ENCODE results near the gene VEPH1. TPM values are rescaled to one million over a fixed set of nuclear protein-coding genes. Genes with fewer than 3 reads are reported as not detected.
"Not testable (repeated sequence)": the region's sequence is repeated elsewhere in the genome, so short reads cannot be mapped to it uniquely, and the experiment has no call there.

VEPH1 gene
- total RNA-seq, 2 donors from 2014 or later = 0.15 to 3.9 TPM

DNA sequence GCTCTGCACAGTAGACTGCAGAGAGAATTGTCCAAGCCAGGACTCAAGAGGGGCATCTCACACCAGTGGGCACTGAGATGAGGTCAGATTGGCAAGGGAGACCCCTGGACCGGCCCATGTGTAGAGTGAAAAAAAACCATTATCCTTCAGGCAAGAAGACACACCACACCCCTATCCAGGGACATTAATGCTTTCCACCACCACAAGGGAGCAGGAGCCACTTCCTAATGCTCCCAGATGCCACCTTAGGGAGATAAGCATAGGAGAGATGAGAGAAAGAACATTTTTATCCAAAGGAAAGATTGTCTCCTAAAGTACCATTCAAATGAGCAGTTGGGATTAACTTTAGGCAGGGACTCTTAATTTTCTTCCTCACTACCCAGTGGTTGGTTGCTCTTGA lies 176.2 kb downstream of the VEPH1 start:
- no peak for ATAC-seq
- H3K27me3 Mint-ChIP-seq = no peaks in the 10 kb centered on the region
- H3K4me3 Mint-ChIP-seq = no peak overlapping the region
- no peaks in the 10 kb centered on the region for H3K36me3 Mint-ChIP-seq (ENCODE audit: low read depth)
- DNase-seq = no peak
- peaks cover 2% of the 10 kb centered on the region for H3K4me1 Mint-ChIP-seq
- no peak overlapping the region for H3K27ac Mint-ChIP-seq
- no peaks in the 10 kb centered on the region for H3K9me3 ChIP-seq (ENCODE audit: control insufficient read depth, low read length, poor library complexity, severe bottlenecking)

DNA sequence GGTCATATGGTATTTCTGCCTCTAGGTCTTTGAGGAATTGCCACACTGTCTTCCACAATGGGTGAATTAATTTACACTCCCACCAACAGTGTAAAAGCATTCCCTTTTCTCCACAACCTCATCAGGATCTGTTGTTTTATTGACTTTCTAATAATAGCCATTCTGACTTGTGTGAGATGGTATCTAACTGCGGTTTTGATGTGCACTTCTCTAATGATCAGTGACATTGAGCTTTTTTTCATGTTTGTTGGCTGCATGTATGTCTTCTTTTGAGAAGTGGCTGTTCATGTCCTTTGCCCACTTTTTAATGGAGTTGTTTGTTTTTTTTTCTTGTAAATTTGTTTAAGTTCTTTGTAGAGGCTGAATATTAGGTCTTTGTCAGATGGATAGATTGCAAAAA lies 178.3 kb downstream of the VEPH1 start:
- H3K4me1 Mint-ChIP-seq; H3K4me3 Mint-ChIP-seq; DNase-seq; ATAC-seq; H3K27me3 Mint-ChIP-seq; H3K36me3 Mint-ChIP-seq (ENCODE audit: low read depth); H3K9me3 ChIP-seq (ENCODE audit: control insufficient read depth, low read length, poor library complexity, severe bottlenecking); H3K27ac Mint-ChIP-seq: not testable (repeated sequence)

DNA sequence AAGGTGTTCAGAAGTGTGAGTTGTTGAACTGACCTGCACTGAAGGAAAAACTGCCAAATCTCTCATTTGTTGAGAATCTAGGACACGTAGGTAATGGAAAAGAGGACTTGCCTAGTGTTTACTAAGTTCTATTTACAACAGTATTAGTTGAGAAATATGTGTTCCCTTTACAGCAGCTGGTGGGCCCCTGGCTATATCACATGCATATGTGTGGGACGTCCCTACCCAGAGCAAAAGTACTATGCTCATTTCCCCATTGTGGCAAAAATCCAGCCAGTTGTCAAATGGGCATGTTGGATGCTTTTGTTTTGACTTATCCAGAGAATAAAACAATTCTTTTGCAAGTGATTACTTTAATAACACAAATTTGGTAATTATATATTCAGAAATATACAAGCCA lies 179.9 kb downstream of the VEPH1 start:
- no peaks in the 10 kb centered on the region for H3K27me3 Mint-ChIP-seq
- no peaks in the 10 kb centered on the region for H3K9me3 ChIP-seq (ENCODE audit: control insufficient read depth, low read length, poor library complexity, severe bottlenecking)
- no peak for ATAC-seq
- H3K36me3 Mint-ChIP-seq (ENCODE audit: low read depth) = no peaks in the 10 kb centered on the region
- no peak for DNase-seq
- H3K4me3 Mint-ChIP-seq = no peak overlapping the region
- H3K27ac Mint-ChIP-seq = no peak overlapping the region
- peaks cover 3% of the 10 kb centered on the region for H3K4me1 Mint-ChIP-seq

- ATAC-seq (no peak), DNase-seq (no peak)
- H3K27me3 Mint-ChIP-seq = no peaks in the 10 kb centered on the region
- H3K36me3 Mint-ChIP-seq (ENCODE audit: low read depth) = no peaks in the 10 kb centered on the region
- no peak overlapping the region for H3K4me3 Mint-ChIP-seq
- peaks cover 3% of the 10 kb centered on the region for H3K4me1 Mint-ChIP-seq
- no peaks in the 10 kb centered on the region for H3K9me3 ChIP-seq (ENCODE audit: control insufficient read depth, low read length, poor library complexity, severe bottlenecking)
- no peak overlapping the region for H3K27ac Mint-ChIP-seq
These were observed 183.5 kb downstream of the VEPH1 start for GRCh38 chr3:157319672-157320071.

GRCh38 chr3:157318639-157319288 lies 184.5 kb downstream of the VEPH1 start:
- H3K27me3 Mint-ChIP-seq = no peaks in the 10 kb centered on the region
- peaks cover 3% of the 10 kb centered on the region for H3K4me1 Mint-ChIP-seq
- DNase-seq (no peak), ATAC-seq (no peak)
- H3K27ac Mint-ChIP-seq = no peak overlapping the region
- no peaks in the 10 kb centered on the region for H3K36me3 Mint-ChIP-seq (ENCODE audit: low read depth)
- H3K4me3 Mint-ChIP-seq = no peak overlapping the region
- no peaks in the 10 kb centered on the region for H3K9me3 ChIP-seq (ENCODE audit: control insufficient read depth, low read length, poor library complexity, severe bottlenecking)

- Mint-ChIP-seq H3K27ac (no peak overlapping the region), H3K4me3 (no peak overlapping the region), H3K27me3 (no peaks in the 10 kb centered on the region), H3K36me3 (ENCODE audit: low read depth) (no peaks in the 10 kb centered on the region), H3K4me1 (peaks cover 3% of the 10 kb centered on the region)
- H3K9me3 ChIP-seq (ENCODE audit: control insufficient read depth, low read length, poor library complexity, severe bottlenecking) = no peaks in the 10 kb centered on the region
- ATAC-seq (no peak), DNase-seq (no peak)
These were observed 185.3 kb downstream of the VEPH1 start for GRCh38 chr3:157317895-157318294.

DNA sequence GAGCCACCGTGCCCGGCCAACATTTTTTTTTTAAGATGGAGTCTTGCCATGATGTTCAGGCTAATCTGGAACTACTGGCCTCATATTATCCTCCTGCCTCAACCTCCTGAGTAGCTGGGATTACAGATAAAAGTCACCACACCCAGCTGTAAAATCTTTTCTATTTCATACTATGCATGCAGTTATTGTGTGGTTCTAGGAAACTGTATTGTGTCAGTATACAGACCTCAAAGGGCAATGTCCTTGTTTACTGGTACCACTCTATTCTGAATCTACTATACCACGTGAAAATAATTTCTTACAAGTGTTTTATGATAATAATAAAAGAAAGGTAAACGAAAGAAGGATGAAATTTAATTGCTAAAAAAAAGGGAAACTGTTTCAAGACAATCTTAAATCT lies 190.0 kb downstream of the VEPH1 start:
- H3K9me3 ChIP-seq (ENCODE audit: control insufficient read depth, low read length, poor library complexity, severe bottlenecking) = no peaks in the 10 kb centered on the region
- H3K36me3 Mint-ChIP-seq (ENCODE audit: low read depth) = no peaks in the 10 kb centered on the region
- no peaks in the 10 kb centered on the region for H3K27me3 Mint-ChIP-seq
- ATAC-seq (no peak), DNase-seq (no peak)
- no peaks in the 10 kb centered on the region for H3K4me1 Mint-ChIP-seq
- H3K27ac Mint-ChIP-seq = no peak overlapping the region
- H3K4me3 Mint-ChIP-seq = no peak overlapping the region

DNA sequence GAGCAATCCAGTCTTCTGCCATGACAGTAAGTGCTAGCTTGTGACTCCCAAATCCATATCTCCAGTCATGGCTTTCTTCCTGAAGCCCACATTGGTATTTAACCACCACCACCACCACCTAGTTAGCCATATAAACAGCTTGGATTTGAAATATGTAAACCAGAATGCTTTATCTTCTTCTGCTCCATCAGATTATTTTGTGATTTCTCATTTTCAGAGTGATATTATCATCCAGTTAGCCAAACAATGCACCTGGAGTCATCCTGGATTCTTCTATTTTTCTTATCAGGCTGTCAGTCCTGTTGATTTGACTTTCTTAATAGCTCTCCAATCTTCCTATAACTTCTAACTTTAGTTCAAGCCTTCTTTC lies 190.9 kb downstream of the VEPH1 start:
- H3K4me3 Mint-ChIP-seq = no peak overlapping the region
- no peaks in the 10 kb centered on the region for H3K4me1 Mint-ChIP-seq
- no peak for DNase-seq
- ATAC-seq = no peak
- no peaks in the 10 kb centered on the region for H3K36me3 Mint-ChIP-seq (ENCODE audit: low read depth)
- H3K27me3 Mint-ChIP-seq = no peaks in the 10 kb centered on the region
- no peaks in the 10 kb centered on the region for H3K9me3 ChIP-seq (ENCODE audit: control insufficient read depth, low read length, poor library complexity, severe bottlenecking)
- no peak overlapping the region for H3K27ac Mint-ChIP-seq

GRCh38 chr3:157311633-157312375 lies 191.4 kb downstream of the VEPH1 start:
- DNase-seq = no peak

DNA sequence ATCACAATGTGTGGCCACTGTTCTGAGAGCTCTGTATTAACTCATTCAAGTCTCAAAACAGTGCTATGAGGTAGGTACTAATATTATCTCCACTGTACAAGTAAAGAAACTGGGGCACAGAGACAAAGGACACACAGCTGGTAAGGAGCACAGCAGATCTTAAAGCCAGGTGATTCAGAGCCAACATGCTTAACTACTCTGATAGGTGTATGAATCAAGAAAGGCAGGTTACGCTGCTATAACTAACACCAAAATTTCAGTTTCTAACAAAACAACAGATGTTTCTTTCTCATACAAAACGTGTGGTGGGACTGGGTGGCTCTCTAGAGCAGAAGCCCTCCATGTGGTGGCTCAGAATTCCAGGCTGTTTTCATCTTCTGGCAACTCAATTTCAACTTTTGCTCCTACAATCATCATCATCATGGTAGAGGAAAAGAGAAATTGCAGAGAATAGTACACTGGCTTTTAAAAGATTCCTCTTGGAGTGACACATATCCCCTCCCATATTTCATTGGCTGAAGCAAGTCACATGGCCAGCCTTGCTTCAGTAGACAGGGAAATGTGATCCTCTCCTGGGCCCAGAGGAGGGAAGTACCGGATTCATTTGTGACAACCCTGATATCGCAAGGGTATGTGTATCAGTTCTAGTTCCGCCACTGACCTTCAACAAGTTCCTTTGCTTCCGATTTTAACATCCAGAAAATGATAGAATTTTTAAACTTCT lies 192.7 kb downstream of the VEPH1 start:
- Mint-ChIP-seq H3K4me3 (no peak overlapping the region), H3K4me1 (no peaks in the 10 kb centered on the region), H3K27ac (no peak overlapping the region), H3K27me3 (no peaks in the 10 kb centered on the region), H3K36me3 (ENCODE audit: low read depth) (no peaks in the 10 kb centered on the region)
- no peaks in the 10 kb centered on the region for H3K9me3 ChIP-seq (ENCODE audit: control insufficient read depth, low read length, poor library complexity, severe bottlenecking)
- DNase-seq = no peak
- no peak for ATAC-seq

More at GRCh38 chr3:157311633-157312375, 191.4 kb downstream of the VEPH1 start:
- Mint-ChIP-seq H3K4me1 (no peaks in the 10 kb centered on the region), H3K27me3 (no peaks in the 10 kb centered on the region), H3K36me3 (ENCODE audit: low read depth) (no peaks in the 10 kb centered on the region), H3K27ac (no peak overlapping the region), H3K4me3 (no peak overlapping the region)
- H3K9me3 ChIP-seq (ENCODE audit: control insufficient read depth, low read length, poor library complexity, severe bottlenecking) = no peaks in the 10 kb centered on the region
- no peak for ATAC-seq

DNA sequence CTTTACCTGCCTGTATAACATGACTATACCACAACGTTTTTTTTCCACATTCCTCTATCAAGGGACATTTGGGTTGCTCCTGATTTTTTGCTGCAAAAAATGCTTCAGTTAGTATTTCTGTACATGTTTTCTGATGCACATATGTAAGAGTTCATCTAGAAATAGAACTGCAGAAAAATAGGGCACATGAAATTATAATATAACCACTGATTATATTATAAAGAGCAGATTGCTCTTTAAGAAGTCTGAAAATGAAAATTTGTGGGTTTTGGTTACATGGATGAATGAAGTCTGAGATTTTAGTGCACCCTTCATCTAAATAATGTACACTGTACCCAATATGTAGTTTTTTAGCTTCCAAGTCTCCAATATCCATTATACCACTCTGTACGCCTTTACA lies 196.7 kb downstream of the VEPH1 start:
- Mint-ChIP-seq H3K4me1 (no peaks in the 10 kb centered on the region), H3K27ac (no peak overlapping the region), H3K27me3 (no peaks in the 10 kb centered on the region), H3K4me3 (no peak overlapping the region), H3K36me3 (ENCODE audit: low read depth) (no peaks in the 10 kb centered on the region)
- DNase-seq (no peak), ATAC-seq (no peak)
- no peaks in the 10 kb centered on the region for H3K9me3 ChIP-seq (ENCODE audit: control insufficient read depth, low read length, poor library complexity, severe bottlenecking)

DNA sequence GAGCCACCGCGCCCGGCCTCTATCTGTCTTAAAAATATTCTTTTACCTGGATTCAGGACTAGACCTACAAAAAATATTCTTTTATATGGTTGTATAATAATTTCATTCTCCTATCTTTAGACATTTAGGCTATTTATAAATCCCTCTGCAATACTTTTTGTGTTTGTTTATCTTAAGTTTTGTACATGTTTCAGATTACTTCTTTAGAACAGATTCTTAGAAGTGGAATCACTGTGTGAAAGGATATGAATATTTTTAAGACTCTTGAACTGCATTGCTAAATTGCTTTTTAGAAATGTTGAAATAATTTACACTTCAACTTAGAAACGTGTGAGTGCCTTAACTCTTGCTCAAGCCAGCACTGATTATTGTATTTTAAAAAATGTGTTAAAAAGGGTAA lies 197.8 kb downstream of the VEPH1 start:
- DNase-seq (no peak), ATAC-seq (no peak)
- no peaks in the 10 kb centered on the region for H3K9me3 ChIP-seq (ENCODE audit: control insufficient read depth, low read length, poor library complexity, severe bottlenecking)
- Mint-ChIP-seq H3K36me3 (ENCODE audit: low read depth) (no peaks in the 10 kb centered on the region), H3K4me3 (no peak overlapping the region), H3K27me3 (no peaks in the 10 kb centered on the region), H3K27ac (no peak overlapping the region), H3K4me1 (no peaks in the 10 kb centered on the region)

GRCh38 chr3:157301755-157302154 lies 201.5 kb downstream of the VEPH1 start:
- no peaks in the 10 kb centered on the region for H3K9me3 ChIP-seq (ENCODE audit: control insufficient read depth, low read length, poor library complexity, severe bottlenecking)
- H3K27me3 Mint-ChIP-seq = no peaks in the 10 kb centered on the region
- no peak overlapping the region for H3K27ac Mint-ChIP-seq
- no peaks in the 10 kb centered on the region for H3K4me1 Mint-ChIP-seq
- no peaks in the 10 kb centered on the region for H3K36me3 Mint-ChIP-seq (ENCODE audit: low read depth)
- DNase-seq = no peak
- no peak for ATAC-seq
- H3K4me3 Mint-ChIP-seq = no peak overlapping the region
